Fibroblast of lung (primary cell): Measurements from ENCODE around the gene GMPR2.

Experiments
- CTCF ChIP-seq, 2 donors: IDR thresholded peaks in 1 of 2; conservative IDR thresholded peaks in 1 of 2; 1 replicate in 1 of 2; 2 replicates in 1 of 2; pipeline ENCODE4 v1.5.1; 2011 to 2012; ENCODE audit warnings: low read length in 2 of 2, control low read depth in 1 of 2, inconsistent platforms in 1 of 2, low read depth in 1 of 2, mild to moderate bottlenecking in 1 of 2
- EZH2 ChIP-seq: IDR thresholded peaks from 2 replicates; pipeline ENCODE4 v1.5.1; 2012; ENCODE audit warnings: low read length, control low read depth, mild to moderate bottlenecking; ENCODE audit errors: missing control alignments

DNA sequence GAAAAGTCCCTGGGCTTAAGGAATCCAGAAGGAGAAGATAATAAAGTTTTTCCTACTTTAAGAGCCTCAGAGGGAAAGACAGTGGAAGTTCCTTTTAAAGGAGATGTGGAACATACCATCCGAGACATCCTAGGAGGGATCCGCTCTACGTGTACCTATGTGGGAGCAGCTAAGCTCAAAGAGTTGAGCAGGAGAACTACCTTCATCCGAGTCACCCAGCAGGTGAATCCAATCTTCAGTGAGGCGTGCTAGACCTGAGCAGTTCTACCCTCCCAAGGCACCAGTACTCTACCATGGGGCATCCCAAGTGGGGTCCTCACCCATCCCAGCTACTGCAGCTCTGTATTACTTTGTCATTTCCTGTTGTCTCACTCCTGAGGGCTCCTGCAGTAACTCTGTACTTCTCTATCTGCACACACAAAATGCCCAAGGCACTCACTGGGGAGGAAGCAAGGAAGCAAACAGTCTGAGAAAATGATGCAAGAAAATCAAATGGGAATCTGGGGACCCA is 5.9 kb downstream of the GMPR2 start:
- no peak for TF ChIP-seq CTCF (conservative IDR thresholded peaks at IDR 0.05 in 1 of 2, IDR thresholded peaks at IDR 0.05 in 1 of 2; ENCODE audit: low read depth in 1 of 2, low read length in 2 of 2)
- TF ChIP-seq EZH2, result no peak
